Measurements from ENCODE around the gene TOPBP1.

DNA sequence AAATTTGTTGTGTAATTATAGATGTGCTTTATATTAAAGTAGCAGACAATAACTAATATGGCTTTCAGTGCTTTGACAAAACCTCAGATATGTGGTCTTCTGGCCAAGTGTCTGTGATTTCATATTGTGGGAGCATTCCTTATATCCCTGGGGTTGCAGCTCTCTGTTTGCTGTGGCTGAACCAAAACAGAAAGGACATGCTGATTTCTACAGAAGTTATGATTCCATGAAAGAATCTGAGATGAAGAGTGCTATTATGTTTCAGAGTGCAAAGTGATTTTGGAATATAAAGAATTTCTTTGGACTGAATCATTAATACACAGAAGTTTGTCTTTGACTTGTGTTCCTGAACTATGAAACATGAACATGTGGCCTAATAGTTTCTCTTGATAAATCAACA is 51.7 kb downstream of the TOPBP1 start:
- TF ChIP-seq, protein P1, sequence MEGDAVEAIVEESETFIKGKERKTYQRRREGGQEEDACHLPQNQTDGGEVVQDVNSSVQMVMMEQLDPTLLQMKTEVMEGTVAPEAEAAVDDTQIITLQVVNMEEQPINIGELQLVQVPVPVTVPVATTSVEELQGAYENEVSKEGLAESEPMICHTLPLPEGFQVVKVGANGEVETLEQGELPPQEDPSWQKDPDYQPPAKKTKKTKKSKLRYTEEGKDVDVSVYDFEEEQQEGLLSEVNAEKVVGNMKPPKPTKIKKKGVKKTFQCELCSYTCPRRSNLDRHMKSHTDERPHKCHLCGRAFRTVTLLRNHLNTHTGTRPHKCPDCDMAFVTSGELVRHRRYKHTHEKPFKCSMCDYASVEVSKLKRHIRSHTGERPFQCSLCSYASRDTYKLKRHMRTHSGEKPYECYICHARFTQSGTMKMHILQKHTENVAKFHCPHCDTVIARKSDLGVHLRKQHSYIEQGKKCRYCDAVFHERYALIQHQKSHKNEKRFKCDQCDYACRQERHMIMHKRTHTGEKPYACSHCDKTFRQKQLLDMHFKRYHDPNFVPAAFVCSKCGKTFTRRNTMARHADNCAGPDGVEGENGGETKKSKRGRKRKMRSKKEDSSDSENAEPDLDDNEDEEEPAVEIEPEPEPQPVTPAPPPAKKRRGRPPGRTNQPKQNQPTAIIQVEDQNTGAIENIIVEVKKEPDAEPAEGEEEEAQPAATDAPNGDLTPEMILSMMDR (IDR thresholded peaks at IDR 0.05) = no peak
- no peak for TF ChIP-seq POLR2A (IDR thresholded peaks at IDR 0.05)
